Measurements from ENCODE around the gene TEAD1.

Gene TEAD1

DNA sequence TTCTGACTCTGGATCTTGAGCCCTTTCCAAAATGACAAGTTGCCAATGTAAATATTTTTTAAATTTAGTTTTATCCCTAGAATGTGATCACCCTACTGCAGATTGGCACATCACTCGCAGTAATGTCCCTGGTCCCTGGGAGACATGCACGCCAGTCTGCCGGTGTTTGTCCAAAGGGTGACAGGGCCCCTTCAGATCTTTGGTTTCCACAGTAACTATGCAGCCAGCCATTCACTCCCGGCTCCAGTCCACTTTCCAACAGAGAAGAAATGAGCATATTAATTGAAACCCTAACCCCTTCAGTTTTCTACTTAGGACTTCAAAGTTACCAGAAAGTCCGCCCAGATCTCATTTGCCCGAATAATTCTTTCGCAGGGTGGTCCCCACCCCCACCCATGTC lies 309.1 kb downstream of the TEAD1 start:
- DNase-seq (ENCODE audit: low read depth, low spot score) = no peak
- in situ Hi-C loops (cut with HindIII; ENCODE audit: low sequenced_read_pairs) = no loop called here
- TF ChIP-seq, protein P1, sequence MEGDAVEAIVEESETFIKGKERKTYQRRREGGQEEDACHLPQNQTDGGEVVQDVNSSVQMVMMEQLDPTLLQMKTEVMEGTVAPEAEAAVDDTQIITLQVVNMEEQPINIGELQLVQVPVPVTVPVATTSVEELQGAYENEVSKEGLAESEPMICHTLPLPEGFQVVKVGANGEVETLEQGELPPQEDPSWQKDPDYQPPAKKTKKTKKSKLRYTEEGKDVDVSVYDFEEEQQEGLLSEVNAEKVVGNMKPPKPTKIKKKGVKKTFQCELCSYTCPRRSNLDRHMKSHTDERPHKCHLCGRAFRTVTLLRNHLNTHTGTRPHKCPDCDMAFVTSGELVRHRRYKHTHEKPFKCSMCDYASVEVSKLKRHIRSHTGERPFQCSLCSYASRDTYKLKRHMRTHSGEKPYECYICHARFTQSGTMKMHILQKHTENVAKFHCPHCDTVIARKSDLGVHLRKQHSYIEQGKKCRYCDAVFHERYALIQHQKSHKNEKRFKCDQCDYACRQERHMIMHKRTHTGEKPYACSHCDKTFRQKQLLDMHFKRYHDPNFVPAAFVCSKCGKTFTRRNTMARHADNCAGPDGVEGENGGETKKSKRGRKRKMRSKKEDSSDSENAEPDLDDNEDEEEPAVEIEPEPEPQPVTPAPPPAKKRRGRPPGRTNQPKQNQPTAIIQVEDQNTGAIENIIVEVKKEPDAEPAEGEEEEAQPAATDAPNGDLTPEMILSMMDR (IDR thresholded peaks at IDR 0.05; ENCODE audit: low read depth, low read length) = no peak
- H3K4me3 ChIP-seq (ENCODE audit: low read depth, low read length) = no peak overlapping the region

GRCh38 chr11:12986194-12986898 lies 312.1 kb downstream of the TEAD1 start:
- no peak for DNase-seq (ENCODE audit: low read depth, low spot score)
- TF ChIP-seq, protein P1 (IDR thresholded peaks at IDR 0.05; ENCODE audit: low read depth, low read length) = no peak
- in situ Hi-C loops (cut with HindIII; ENCODE audit: low sequenced_read_pairs) = no loop called here
- no peak overlapping the region for H3K4me3 ChIP-seq (ENCODE audit: low read depth, low read length)

DNA sequence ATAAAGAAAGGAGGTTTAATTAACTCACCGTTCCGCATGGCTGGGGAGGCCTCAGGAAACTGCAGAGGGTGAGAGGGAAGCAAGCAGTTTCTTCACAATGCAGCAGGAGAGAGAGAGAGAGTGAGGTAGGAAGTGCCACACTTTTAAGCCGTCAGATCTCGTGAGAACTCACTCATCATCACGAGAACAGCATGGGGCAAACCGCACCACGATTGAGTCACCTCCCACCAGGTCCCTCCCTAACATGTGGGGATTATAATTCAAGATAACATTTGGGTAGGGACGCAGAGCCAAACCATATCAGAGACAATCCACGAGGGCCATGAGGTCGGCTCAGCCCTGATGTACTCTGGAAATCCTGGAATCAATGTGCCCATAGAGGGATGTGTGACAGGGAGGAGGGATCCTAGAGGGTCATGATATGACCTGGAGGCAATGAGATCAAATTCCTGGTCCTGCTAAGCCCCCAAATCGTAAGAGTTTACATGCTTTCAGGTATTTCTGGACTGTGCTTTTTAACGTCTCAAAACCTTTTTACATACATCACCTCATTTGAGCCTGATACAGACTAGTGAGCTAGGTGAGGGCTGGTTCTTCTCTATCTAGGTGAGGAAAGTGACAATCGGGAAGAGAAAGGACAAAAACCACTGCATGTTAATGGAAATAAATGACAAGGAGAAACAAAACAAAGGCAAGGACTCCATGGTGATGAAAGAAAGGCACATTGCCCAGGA lies 315.4 kb downstream of the TEAD1 start:
- TF ChIP-seq, protein P1 (IDR thresholded peaks at IDR 0.05; ENCODE audit: low read depth, low read length) = no peak
- no peak for DNase-seq (ENCODE audit: low read depth, low spot score)
- in situ Hi-C loops (cut with HindIII; ENCODE audit: low sequenced_read_pairs) = no loop called here
- no peak overlapping the region for H3K4me3 ChIP-seq (ENCODE audit: low read depth, low read length)

- in situ Hi-C loops (cut with HindIII; ENCODE audit: low sequenced_read_pairs) = no loop called here
- TF ChIP-seq, protein P1 (IDR thresholded peaks at IDR 0.05; ENCODE audit: low read depth, low read length) = no peak
- DNase-seq (ENCODE audit: low read depth, low spot score) = no peak
- H3K4me3 ChIP-seq (ENCODE audit: low read depth, low read length) = no peak overlapping the region
These were observed 315.9 kb downstream of the TEAD1 start for GRCh38 chr11:12990162-12990480.

GRCh38 chr11:12991426-12991825 lies 317.2 kb downstream of the TEAD1 start:
- in situ Hi-C loops (cut with HindIII; ENCODE audit: low sequenced_read_pairs) = no loop called here
- H3K4me3 ChIP-seq (ENCODE audit: low read depth, low read length) = no peak overlapping the region
- TF ChIP-seq, protein P1 (IDR thresholded peaks at IDR 0.05; ENCODE audit: low read depth, low read length) = no peak
- no peak for DNase-seq (ENCODE audit: low read depth, low spot score)

DNA sequence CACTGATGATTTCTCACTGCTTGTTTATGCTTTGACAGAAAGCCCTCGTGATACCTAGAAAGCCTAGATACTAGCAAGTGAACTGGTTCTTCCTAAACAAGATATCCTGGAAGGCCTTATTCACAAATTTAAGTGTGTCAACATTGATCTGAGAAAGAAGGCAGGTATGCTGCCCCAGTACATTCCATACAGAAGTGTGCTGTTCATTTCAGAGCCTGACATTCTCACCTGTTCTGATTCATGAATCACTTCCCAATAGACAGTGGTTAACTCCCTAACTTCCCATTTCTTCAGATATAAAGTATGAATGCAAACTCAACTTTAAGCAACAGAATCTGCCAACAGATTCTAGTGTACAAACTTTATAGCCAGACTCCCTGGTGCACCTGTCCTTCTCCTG lies 319.4 kb downstream of the TEAD1 start:
- H3K4me3 ChIP-seq (ENCODE audit: low read depth, low read length) = no peak overlapping the region
- TF ChIP-seq, protein P1 (IDR thresholded peaks at IDR 0.05; ENCODE audit: low read depth, low read length) = no peak
- no peak for DNase-seq (ENCODE audit: low read depth, low spot score)
- in situ Hi-C loops (cut with HindIII; ENCODE audit: low sequenced_read_pairs) = no loop called here
